Measurements from ENCODE around the gene FDXACB1. TPM values are rescaled to one million over a fixed set of nuclear protein-coding genes. Genes with fewer than 3 reads are reported as not detected.

FDXACB1 gene
- total RNA-seq, 1 donor = 3.7 TPM

GRCh38 chr11:111829185-111829968 lies 49.6 kb downstream of the FDXACB1 start:
- DNase-seq (ENCODE audit: low read depth) = no peak
- H3K4me3 ChIP-seq (ENCODE audit: low read depth, low read length) = no peak overlapping the region
- TF ChIP-seq CTCF (IDR thresholded peaks at IDR 0.05; ENCODE audit: insufficient read depth, low read length) = no peak

DNA sequence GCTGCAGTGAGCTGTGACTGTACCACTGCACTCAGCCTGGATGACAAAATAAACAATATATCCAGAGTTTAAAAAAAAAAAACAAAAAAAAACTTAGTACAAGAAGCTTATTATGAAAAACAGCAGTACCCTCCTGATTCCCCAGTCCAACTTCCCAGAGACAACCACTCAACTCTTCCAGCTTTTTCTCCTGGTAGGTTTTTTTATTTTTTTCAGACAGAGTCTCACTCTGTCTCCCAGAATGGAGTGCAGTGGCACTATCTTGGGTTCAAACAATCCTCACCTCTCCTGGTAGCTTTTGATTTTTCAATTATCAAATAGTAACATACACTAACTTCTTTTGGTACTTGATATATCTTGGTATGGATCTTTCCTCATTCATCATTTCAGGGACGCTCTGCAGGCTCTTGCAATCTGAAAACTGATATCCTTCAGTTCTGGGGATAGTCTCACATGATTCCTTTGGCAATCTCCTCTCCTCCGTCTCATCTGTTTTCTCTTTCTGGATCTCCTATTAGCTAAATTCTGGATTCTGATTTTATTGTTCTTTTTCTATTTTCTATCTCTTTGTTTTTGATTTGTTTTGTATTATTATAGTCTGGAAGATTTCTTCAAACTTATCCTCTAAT lies 52.5 kb downstream of the FDXACB1 start:
- no peak for TF ChIP-seq CTCF (IDR thresholded peaks at IDR 0.05; ENCODE audit: insufficient read depth, low read length)
- DNase-seq (ENCODE audit: low read depth) = no peak
- H3K4me3 ChIP-seq (ENCODE audit: low read depth, low read length) = no peak overlapping the region

Small RNAs within 50 kb of the gene (small RNA-seq; reads per million reads assigned to genes)
- not detected for gene C11orf52
- gene GNG5P3 = not detected
- gene RNA5SP351 = not detected
- gene RPL37AP8 = not detected

Other genes starting within 250 kb of the FDXACB1 start
- 18.4 and 27.1 TPM in 2 replicates for gene PPP2R1B, start 112.8 kb downstream of the FDXACB1 start, total RNA-seq (ENCODE audit: low replicate concordance)
- 15.2 and 41.7 TPM in 2 replicates for gene ALG9, start 7.6 kb downstream of the FDXACB1 start, total RNA-seq (ENCODE audit: low replicate concordance)
- gene CFAP68, start 376 bp upstream of the FDXACB1 start, total RNA-seq (ENCODE audit: low replicate concordance) = 11.3 and 14.9 TPM in 2 replicates
- gene CRYAB, start 32.6 kb upstream of the FDXACB1 start, total RNA-seq (ENCODE audit: low replicate concordance) = 60.2 and 73.3 TPM in 2 replicates
- 1.5 and 3.3 TPM in 2 replicates for gene HSPB2, start 33.6 kb upstream of the FDXACB1 start, total RNA-seq (ENCODE audit: low replicate concordance)
- gene C11orf52, start 39.7 kb upstream of the FDXACB1 start, total RNA-seq (ENCODE audit: low replicate concordance) = 0.63 TPM in 1 of 2 replicates, not detected in the other
- gene DIXDC1, start 58.2 kb upstream of the FDXACB1 start, total RNA-seq (ENCODE audit: low replicate concordance) = 22.1 and 24.8 TPM in 2 replicates
- gene DLAT, start 146.2 kb upstream of the FDXACB1 start, total RNA-seq (ENCODE audit: low replicate concordance) = 16.6 and 35.0 TPM in 2 replicates
- gene PIH1D2, start 194.9 kb upstream of the FDXACB1 start, total RNA-seq (ENCODE audit: low replicate concordance) = 5.1 and 5.5 TPM in 2 replicates
- 26.2 and 31.1 TPM in 2 replicates for gene NKAPD1, start 195.1 kb upstream of the FDXACB1 start, total RNA-seq (ENCODE audit: low replicate concordance)
- 27.5 and 41.5 TPM in 2 replicates for gene TIMM8B, start 207.6 kb upstream of the FDXACB1 start, total RNA-seq (ENCODE audit: low replicate concordance)
- gene SDHD, start 207.7 kb upstream of the FDXACB1 start, total RNA-seq (ENCODE audit: low replicate concordance) = 40.1 and 110 TPM in 2 replicates